Measurements from ENCODE around the gene ADRA2C.

The ADRA2C gene

GRCh38 chr4:3733195-3733594 lies 33.0 kb upstream of the ADRA2C start:
- no peak for DNase-seq (ENCODE audit: low read depth)

DNA sequence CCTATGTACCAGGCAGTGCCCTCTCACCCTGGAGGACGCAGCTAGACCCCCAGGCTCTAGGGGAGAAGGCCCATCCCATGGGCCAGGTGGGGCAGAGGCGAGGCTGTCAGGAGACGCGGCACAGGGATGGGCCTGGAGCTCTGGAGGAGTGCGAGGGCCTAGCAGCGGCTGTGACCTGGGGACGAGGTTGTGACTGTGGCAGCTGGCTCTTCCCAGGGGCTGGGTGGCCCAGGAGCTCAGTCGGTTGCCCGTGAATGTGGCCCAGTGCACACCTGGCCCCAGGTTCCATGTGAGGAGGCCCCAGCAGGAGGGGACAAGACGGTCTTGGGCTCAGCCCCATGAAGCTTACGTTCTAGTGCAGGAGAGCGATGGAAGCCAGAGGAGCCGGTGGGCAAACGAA lies 31.0 kb upstream of the ADRA2C start:
- DNase-seq (ENCODE audit: low read depth), result no peak

DNA sequence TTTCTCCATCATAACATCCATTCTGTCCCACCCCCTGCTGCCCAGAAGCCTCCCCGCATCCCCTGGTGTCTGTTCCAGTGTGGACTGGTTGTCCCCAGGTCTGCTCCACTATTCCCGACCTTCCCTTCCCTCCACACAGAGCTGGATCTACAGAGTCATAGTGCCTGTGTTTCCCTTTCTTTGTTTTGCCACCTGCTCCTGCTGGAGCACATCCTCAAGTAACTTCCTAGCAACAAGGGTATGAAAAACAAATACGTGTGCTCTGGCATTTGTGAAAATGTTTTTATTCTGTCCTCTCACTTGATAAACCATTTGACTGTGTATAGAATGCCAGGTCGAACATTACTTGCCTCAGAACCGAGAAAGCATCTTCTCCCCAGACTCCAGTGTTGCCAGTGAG lies 29.9 kb upstream of the ADRA2C start:
- no peak for DNase-seq (ENCODE audit: low read depth)

DNA sequence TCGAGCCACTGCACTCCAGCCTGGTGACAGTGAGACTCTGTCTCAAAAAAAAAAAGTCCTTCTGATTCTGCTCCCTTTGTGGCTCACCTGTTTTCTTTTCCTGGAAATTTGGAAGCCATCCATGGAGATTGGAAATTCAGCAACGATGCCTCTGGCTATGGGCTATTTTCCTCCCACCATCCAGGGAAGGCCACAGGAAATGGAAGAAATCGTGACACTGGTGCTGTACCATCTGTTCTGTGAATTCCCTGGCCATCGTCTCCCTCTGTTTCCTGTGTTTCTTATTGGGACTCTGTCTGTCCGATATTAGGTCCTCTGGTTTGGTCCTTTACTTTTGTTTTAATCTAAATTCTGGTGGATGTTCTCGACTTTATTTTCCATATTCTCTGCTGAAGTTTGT lies 29.4 kb upstream of the ADRA2C start:
- DNase-seq (ENCODE audit: low read depth), result no peak

DNA sequence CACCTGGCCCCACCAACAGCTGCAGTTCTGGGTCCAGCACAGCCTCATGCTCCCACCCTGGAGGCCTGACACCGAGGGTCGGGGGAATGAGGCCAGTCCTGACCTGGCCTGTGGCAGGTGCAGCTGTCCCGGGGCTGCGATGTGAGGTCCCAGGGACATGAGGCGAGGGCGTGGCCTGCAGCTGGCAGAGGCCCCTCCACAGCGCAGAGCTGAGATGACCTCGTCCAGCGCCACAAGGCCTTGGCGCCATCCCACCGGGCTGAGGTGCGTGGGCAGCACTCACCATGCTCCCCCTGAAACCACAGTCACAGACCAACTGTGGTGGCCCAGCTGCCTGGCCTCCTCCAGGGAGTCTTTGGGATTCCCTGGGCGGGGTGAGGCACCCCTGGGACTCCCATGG lies 26.6 kb upstream of the ADRA2C start:
- DNase-seq (ENCODE audit: low read depth), result no peak

DNA sequence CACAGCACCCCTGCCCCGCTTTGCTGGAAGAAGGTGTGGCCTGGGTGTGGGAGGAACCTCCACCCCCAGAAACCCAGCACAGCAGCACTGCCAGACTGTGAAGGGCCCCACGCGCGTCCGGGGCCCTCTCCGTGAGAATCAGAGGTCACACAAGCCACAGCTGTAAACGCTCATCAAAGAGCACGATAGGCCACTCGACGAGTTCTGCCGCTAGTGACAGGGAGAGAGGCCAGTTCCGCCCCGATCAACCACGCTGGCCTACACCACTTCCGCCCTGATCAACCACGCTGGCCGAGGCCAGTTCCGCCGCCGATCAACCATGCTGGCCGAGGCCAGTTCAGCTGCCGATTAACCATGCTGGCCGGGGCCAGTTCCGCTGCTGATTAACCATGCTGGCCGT lies 25.9 kb upstream of the ADRA2C start:
- no peak for DNase-seq (ENCODE audit: low read depth)

DNA sequence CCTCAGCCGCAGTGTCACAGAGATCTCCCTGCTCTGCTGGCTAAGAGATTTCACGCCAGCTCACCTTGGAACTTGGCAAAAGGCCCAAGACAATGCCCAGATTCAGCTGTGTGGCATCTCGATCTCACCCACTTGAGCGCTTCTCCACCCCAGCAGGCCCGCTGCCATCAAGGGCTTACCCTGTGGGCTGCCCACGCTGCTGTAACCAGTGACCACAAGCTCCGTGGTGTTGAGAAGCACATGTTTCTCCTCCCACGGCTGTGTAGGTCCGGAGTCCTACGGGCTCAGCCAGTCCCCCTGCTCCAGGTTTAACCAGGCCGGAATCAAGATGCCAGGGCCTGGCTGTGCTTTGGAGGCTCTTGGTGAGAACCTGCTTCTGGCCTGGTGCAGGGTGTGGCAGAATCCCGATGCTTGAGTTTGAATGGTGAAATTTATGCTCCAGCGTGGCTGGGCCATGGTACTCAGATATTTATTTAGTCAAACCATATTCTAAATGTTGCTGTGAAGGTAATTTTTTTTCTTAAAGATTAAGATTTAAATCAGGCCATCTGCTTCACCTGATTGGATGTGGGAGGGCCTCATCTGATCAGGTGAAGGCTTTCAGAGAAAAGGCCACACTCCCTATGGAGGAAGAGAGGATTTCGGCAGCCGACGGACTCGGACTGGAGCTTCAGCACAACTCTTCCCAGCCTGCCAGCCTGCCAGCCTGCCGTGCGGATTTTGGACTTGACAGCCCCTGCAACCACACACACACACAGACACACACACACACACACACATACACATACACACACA lies 24.8 kb upstream of the ADRA2C start:
- DNase-seq (ENCODE audit: low read depth), result no peak

DNA sequence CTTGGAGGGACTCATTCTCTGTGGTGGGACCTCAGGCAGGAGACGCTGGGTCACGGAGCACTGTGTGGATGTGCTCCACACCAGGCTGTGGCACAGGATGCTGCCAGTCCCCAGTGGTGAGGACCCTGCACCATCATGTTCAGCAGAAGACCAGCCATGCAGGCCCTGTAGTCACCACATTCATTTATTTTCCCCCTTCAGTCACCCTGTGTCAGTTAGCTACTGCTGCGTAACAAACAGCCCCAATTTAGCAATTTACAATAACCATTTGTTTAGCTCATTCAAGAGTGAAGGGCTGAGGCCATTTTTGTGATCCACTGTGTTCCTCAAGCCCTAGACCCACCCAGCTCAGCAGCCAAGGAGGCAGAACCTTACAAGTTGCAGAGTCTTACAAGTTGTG lies 23.6 kb upstream of the ADRA2C start:
- DNase-seq (ENCODE audit: low read depth), result no peak

GRCh38 chr4:3744232-3744631 lies 22.0 kb upstream of the ADRA2C start:
- DNase-seq (ENCODE audit: low read depth), result no peak

DNA sequence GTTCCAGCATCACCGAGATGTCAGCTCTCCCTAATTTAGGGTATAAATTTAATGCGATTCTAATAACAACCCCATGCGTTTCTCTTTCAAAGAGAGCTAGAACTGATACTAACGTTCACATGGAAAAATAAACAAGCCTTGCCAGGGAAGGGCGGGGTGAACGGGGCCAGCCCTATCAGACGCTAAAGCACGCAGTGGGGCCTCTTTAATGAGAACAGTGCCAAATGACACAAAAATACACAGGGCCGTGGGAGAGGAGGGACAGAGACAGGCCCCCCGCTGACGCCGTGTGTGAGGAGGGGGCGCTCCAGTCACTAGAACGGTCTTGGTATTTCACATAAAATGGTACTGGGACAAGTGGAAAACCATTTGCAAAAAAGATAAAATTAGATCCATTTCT lies 21.3 kb upstream of the ADRA2C start:
- DNase-seq (ENCODE audit: low read depth), result no peak

DNA sequence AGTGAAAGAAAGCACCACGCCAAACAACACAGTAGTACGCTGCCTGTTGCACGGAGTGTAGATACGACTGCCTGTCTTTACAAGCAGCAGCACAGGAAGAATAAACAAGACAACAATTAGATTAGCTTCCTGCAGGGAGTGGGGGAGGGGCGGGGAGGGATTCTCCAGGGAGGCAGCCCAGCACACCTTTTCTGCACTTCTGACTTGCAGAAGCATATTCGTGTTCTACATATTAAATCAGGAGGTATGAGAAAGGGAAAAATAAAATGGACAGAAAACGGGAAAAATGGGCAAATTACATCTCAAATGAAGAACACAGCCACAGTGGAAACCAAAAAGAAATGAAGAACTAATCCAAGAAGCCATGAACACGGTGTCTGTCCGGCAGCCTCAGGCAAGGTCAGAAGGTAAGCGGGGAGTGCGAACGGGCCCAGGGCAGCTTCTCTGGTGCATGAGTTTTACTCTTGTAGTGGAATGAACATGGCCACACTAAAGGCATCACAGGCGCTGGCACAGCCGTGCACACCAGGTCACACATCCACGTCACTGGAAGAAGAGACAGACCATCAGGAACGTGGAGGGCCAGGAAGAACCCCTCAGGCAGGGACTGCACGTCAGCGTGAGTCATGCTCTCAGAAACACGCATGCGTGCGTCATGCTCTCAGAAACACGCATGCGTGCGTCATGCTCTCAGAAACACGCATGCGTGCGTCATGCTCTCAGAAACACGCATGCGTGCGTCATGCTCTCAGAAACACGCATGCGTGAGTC lies 20.1 kb upstream of the ADRA2C start:
- no peak for DNase-seq (ENCODE audit: low read depth)

GRCh38 chr4:3746701-3747580 lies 19.2 kb upstream of the ADRA2C start:
- no peak for DNase-seq (ENCODE audit: low read depth)

DNA sequence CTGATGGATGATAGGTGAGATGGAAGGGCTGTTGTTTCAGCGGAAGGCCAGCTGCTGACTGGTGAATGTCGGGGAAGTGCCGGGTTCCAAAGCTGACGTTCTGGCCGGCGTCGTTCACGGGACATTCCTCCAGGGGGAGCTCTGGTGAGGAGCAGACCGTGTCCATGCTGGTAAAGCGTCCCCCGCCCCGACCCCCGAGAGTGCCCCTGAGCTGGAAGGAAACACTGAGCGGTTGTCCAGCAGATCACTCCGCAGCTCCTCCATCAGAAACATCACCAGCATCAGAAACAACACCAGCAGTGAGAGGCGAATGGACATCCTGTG lies 18.6 kb upstream of the ADRA2C start:
- no peak for DNase-seq (ENCODE audit: low read depth)

DNA sequence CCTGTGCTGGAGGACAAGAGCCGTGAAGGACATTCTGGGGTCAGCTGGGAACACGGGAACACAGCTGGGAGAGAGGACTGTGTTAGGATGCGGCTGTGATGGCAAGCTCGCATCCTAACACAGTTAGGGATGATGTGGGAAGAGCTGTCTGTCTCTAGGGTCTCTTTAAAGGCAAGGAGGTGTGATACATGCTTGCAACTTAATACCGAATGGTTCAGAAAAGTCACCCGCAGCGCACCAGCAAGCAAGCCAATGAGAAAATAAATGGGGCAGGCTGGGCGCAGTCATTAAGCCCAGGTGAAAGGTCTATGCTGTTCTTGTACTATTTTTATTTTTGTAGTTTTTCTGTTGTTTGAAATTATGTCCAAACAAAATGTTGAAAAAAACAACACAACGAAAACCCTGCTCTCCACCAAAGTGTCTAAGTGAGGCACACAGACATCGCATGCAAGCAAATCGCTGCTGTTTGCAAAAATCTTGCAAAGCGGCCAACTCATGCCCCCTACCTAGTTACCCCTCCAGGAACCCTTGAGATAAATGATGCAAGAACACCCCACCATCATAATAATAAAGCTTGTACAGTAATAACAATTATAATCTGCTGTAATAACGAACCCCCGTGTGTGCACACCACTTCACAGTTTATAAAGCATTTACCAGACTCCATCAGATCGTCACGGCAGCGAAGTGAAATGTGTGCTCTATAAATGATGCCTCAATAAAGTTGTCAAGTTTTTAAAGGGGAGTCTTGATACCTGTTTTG lies 17.9 kb upstream of the ADRA2C start:
- no peak for DNase-seq (ENCODE audit: low read depth)

GRCh38 chr4:3749081-3749480 lies 17.1 kb upstream of the ADRA2C start:
- no peak for DNase-seq (ENCODE audit: low read depth)

- DNase-seq (ENCODE audit: low read depth), result no peak
These were observed 15.9 kb upstream of the ADRA2C start for GRCh38 chr4:3750334-3750733.

DNA sequence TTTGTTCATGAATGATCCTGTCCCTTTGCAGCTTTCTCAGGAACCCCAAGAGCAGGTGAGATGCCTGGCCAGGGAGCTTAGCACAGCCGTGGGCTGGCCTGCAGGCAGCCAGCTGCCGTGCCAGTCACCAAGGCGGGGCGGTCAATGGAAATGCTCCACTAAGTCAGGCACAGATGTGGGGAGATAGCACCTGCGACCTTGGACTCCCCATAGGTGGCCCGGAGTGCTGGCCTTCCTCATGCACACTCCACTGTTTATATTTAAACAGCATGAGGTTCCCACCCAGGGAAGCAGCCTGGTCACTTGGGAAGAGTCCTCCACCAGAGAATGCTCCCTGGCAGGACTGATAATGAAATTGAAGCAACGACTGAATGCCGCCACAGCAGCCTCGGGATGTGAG lies 14.2 kb upstream of the ADRA2C start:
- no peak for DNase-seq (ENCODE audit: low read depth)

- no peak for DNase-seq (ENCODE audit: low read depth)
These were observed 12.3 kb upstream of the ADRA2C start for GRCh38 chr4:3753726-3754412.

- DNase-seq (ENCODE audit: low read depth), result no peak
These were observed 9.7 kb upstream of the ADRA2C start for GRCh38 chr4:3756343-3757059.

DNA sequence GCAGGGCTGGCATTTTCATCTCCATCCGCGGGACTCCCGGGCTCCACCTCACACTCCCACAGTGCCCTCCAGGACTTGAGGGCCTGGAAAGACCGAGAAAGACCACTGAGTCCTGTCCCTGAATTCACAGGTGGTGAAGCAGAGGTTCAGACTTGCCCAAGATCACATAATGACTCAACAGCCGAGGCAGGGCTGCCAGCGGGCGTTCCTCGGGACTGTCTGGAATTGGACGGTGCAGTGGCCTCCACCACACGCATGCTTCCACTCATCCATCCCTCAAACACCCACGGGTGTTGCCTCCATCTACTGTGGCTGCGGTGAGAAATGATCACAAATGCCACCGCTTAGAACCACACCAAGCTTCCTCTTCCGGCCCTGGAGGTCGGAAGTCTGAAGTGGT lies 6.9 kb upstream of the ADRA2C start:
- DNase-seq (ENCODE audit: low read depth), result no peak

DNA sequence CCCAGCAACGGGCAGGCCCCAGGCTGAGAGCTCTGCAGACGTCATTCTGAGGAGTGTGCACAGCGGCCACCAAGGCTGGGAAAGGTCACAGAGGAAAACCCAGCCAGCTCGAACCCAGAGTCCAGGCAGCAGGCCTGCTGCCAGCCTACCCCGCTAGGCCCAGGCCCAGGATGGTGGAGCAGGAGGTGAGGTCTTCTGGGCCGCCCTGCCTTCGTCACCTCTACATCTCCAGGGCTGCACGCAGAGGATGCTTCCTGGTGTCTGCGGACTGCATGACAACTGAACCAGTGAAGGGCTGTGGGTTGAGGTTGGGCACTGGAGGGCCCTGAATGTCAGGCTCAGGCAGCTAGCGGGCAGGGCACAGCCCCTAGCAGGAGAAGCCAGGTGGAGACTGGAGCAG lies 5.8 kb upstream of the ADRA2C start:
- no peak for DNase-seq (ENCODE audit: low read depth)

Data from stimulated activated CD8-positive, alpha-beta memory T cell treated with anti-CD3 and anti-CD28 coated beads, Interleukin-12 subunit alpha, Interleukin-12 subunit beta, amount 100 ng/mL, for 1 hour (primary cell).